22Rv1 (cell line): ENCODE measurements around the gene MBD6.

Experiments
- H3K27ac ChIP-seq: fragments of 450-650 bp; 2 replicates; pipeline ENCODE4 v1.5.1; 2017
- CTCF ChIP-seq: fragments of 450-650 bp; IDR thresholded peaks from 2 replicates; pipeline ENCODE4 v1.5.1; 2017; ENCODE audit warnings: mild to moderate bottlenecking
- ZFX ChIP-seq: fragments of 450-650 bp; IDR thresholded peaks from 2 replicates; pipeline ENCODE4 v1.6.1; 2017; ENCODE audit warnings: antibody characterized with exemption, borderline replicate concordance

The MBD6 gene

DNA sequence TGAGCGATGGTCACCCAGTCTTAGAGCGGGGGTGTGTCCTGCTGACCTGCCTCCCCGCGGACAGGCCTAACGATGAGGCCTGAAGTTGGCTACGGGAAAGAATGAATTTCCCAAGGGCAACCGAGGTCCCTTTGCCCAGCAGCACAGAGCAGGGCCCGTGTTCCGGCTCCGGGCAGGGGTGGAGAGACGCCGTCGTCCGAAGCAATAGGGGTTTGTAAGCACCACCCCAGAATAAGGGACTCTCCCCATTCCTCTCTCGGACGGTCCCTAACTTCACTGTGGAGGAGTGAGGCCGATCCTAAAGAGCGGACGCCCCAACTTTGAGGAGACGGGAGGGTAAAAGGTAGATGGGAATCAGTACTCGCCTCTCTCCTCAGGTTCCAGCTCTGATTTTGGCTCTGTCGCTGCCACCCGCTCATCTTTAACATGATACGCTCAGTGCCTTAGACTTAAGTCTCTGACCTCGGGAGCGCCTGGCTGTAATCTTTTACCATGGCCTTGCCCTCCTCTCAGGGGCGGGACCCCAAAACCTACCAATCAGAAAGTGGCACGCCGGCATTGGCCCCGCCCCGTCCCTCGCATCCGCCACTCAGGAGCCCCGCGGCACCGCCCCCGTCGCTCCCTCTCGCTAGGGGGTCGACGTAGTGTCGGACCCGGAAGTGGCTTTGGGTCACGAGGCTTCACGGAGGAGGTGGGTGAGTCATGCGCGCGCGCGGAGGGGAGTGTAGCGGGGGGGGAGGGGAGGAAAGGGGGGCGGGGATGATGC lies 2.4 kb upstream of the MBD6 start, which contains the start of gene DDIT3:
Gene DDIT3, minus strand, starts transcription at position 462 of the 766 bp plus-strand sequence. CDS start 3,108 bp downstream, outside the sequence.
- H3K27ac ChIP-seq: peak within 1 kb of the TSS; percentile 100
- peak; percentile 10; the same call in 1 of the 2 replicates for TF ChIP-seq CTCF
- no peak for TF ChIP-seq ZFX

GRCh38 chr12:57521525-57522010 lies 1.1 kb upstream of the MBD6 start:
- TF ChIP-seq CTCF (peak; percentile 28), ZFX (no peak)
- peak overlapping the region; percentile 100 for H3K27ac ChIP-seq

DNA sequence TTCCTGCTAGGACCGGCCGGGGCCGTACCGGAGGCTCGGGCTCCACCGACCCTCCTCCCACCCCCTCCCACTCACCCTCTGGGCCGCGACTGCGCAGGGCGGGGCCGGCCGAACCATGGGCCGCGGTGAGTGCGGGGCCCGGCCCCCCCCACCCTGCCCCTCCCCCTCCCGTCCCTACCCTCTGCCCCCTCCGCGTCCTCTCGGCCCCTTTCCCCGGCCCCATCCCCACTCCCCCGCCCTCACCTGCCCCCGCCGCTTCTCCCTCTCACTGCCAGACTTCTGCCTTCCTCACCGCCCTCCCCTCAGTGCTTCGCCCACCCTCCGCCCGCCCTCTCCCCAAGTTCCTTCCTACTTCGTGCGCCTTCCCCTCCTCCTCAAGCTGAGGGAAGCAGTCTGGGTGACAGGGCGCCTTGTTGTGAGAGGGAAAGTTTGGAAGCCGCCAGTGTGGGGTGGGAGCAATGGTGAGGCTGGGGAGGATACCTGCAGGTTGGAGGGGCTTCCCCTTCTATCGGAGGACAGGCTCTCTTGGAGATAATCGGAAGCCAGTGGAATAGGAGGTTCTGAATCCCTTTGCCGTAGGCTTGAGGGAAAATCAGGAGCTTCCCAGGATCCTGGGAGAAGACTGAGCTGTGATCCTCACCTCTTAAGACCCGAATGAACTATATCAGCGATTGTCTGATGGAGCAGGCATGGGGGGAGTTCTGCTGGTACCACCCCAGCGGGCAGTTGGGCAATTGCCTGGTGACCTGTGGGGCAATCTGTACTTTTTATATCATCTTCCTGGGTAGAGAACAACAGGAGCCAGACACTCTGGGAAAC lies 472 bp downstream of the MBD6 start:
- no peak for TF ChIP-seq ZFX
- TF ChIP-seq CTCF: no peak

DNA sequence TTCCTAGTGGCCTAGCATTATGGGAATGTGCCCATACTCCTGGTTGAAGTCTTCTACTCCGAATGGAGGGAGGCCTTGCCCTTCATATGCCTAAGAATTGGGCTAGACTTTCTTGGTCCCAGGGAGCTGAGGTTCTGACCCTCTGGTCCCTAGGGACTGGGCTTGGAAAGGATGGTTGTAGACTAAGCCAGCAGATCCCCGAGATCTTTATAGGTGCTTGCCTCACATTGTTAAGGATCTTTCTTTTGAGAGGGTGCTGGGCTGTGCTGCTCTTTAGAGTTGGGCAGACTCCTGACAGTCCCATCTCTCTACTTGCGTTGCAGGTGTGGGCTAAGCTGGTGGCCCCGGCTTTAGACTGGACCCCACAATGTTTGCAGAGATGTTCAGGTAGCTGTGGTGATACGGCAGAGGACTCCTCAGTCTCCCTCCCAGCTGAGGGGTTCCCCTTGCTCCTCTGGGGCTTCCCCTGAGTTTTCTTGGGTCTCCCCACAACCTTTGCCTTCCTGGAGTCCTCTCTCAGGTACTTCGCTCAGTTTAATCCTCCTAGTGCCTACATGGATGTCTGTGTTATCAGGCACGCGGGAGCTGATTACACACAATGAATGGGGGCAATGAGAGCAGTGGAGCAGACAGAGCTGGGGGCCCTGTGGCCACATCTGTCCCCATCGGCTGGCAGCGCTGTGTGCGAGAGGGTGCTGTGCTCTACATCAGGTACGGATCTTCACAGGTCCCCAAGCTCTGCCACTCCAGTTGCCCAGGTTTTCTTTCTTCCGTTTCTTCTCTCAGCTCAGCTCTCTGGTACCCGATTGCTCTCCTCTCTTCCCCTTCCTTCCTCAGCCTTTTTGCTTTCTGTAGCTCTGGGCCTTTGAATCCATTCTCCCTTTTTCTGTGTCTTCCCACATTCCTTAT lies 1.3 kb downstream of the MBD6 start:
- H3K27ac ChIP-seq: peak overlapping the region; percentile 100

More for the DNA sequence above, 472 bp downstream of the MBD6 start:
- peak overlapping the region; percentile 100 for H3K27ac ChIP-seq

DNA sequence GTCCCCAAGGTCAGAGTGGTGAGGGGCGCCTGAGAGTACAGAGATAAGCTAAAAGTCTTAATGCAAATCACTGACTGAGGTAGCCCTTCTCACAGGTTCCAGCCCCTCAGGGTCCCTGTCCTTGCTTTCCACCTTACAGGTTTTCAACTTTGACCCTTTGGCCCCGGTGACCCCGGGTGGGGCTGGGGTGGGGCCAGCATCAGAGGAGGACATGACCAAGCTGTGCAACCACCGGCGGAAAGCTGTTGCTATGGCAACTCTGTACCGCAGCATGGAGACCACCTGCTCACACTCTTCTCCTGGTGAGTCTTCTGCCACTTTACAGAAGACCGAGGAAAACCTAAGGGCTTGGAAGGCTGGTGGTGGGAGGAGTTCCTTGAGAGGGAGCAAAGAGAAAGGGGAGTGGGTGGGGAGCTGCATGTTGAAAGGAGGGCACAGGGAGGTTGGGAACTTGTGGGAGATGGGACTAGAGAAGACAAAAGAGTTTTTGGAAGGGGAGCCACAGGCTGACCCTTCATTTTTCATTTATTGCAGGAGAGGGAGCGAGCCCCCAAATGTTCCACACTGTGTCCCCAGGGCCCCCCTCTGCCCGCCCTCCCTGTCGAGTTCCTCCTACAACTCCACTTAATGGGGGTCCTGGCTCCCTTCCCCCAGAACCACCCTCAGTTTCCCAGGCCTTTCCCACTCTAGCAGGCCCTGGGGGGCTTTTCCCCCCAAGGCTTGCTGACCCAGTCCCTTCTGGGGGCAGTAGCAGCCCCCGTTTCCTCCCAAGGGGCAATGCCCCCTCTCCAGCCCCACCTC lies 2.4 kb downstream of the MBD6 start:
- TF ChIP-seq ZFX (no peak), CTCF (no peak)

More for the DNA sequence above, 1.3 kb downstream of the MBD6 start:
- TF ChIP-seq ZFX: no peak

DNA sequence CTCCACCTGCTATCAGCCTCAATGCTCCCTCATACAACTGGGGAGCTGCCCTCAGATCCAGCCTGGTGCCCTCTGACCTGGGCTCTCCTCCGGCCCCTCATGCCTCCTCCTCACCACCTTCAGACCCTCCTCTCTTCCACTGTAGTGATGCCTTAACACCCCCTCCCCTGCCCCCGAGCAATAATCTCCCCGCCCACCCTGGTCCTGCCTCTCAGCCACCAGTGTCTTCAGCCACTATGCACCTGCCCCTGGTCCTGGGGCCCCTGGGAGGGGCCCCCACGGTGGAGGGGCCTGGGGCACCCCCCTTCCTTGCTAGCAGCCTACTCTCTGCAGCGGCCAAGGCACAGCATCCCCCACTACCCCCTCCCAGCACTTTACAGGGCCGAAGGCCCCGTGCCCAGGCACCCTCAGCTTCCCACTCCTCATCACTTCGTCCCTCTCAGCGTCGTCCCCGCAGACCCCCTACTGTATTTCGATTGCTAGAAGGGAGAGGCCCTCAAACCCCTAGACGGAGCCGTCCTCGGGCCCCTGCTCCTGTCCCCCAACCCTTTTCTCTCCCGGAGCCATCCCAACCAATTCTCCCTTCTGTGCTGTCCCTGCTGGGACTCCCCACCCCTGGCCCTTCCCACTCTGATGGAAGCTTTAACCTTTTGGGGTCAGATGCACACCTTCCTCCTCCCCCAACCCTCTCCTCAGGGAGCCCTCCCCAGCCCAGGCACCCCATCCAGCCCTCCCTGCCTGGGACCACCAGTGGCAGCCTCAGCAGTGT lies 3.2 kb downstream of the MBD6 start:
- TF ChIP-seq CTCF (no peak), ZFX (no peak)
- peak overlapping the region; percentile 100 for H3K27ac ChIP-seq

More for the DNA sequence above, 2.4 kb downstream of the MBD6 start:
- H3K27ac ChIP-seq: peak overlapping the region; percentile 100
